H9 (cell line): ENCODE measurements around the gene FIGNL2. TPM values are rescaled to one million over a fixed set of nuclear protein-coding genes. Genes with fewer than 3 reads are reported as not detected.

Experiments
- DNase-seq: peaks from one replicate; pipeline ENCODE4 v3.0.0-alpha.2; 2017
- H2AFZ ChIP-seq: one replicate; pipeline ENCODE4 v1.6.1; 2013; ENCODE audit warnings: mild to moderate bottlenecking, low read length, control low read depth, moderate library complexity
- H2AK5ac ChIP-seq: 2 replicates; pipeline ENCODE4 v1.6.1; 2013; ENCODE audit warnings: low read length, control low read depth, mixed read lengths; ENCODE audit not compliant: insufficient read length
- H2BK120ac ChIP-seq: one replicate; pipeline ENCODE4 v1.6.1; 2013; ENCODE audit warnings: low read depth, mild to moderate bottlenecking, low read length, control low read depth, inconsistent platforms; ENCODE audit not compliant: poor library complexity, severe bottlenecking
- H2BK12ac ChIP-seq: 2 replicates; pipeline ENCODE4 v1.6.1; 2013; ENCODE audit warnings: low read length, control low read depth, mixed read lengths, low read depth; ENCODE audit not compliant: insufficient read length
- H2BK15ac ChIP-seq: 2 replicates; pipeline ENCODE4 v1.6.1; 2013; ENCODE audit warnings: low read depth, low read length, control low read depth
- H2BK20ac ChIP-seq: one replicate; pipeline ENCODE4 v1.6.1; 2013; ENCODE audit warnings: low read depth, mild to moderate bottlenecking, low read length, control low read depth, inconsistent platforms; ENCODE audit not compliant: poor library complexity, severe bottlenecking
- H2BK5ac ChIP-seq: 2 replicates; pipeline ENCODE4 v1.6.1; 2013; ENCODE audit warnings: low read length, control low read depth, mixed read lengths; ENCODE audit not compliant: insufficient read length
- H3K14ac ChIP-seq: 2 replicates; pipeline ENCODE4 v1.6.1; 2013; ENCODE audit warnings: low read length, control low read depth; ENCODE audit not compliant: insufficient read depth
- H3K18ac ChIP-seq: 2 replicates; pipeline ENCODE4 v1.6.1; 2013; ENCODE audit warnings: low read depth, mild to moderate bottlenecking, mixed read lengths, low read length, control low read depth; ENCODE audit not compliant: insufficient read length
- H3K23ac ChIP-seq: 2 replicates; pipeline ENCODE4 v1.6.1; 2013; ENCODE audit warnings: low read length, control low read depth, mixed read lengths, low read depth; ENCODE audit not compliant: insufficient read length
- H3K23me2 ChIP-seq: 2 replicates; pipeline ENCODE4 v1.6.1; 2013; ENCODE audit warnings: low read depth, mild to moderate bottlenecking, mixed read lengths, low read length, control low read depth; ENCODE audit not compliant: insufficient read length, poor library complexity, severe bottlenecking
- H3K27ac ChIP-seq: 2 replicates; pipeline ENCODE4 v1.5.1; 2013; ENCODE audit warnings: low read length, control low read depth, mixed read lengths, low read depth; ENCODE audit not compliant: insufficient read length
- H3K27me3 ChIP-seq: 2 replicates; pipeline ENCODE4 v1.6.1; 2013; ENCODE audit warnings: low read length, control low read depth, inconsistent platforms; ENCODE audit not compliant: insufficient read depth
- H3K4ac ChIP-seq: 2 replicates; pipeline ENCODE4 v1.6.1; 2013; ENCODE audit warnings: low read depth, mild to moderate bottlenecking, control low read depth, inconsistent platforms, low read length, moderate library complexity
- H3K4me1 ChIP-seq: 2 replicates; pipeline ENCODE4 v1.6.1; 2013; ENCODE audit warnings: low read length, control low read depth, inconsistent platforms; ENCODE audit not compliant: insufficient read depth
- H3K4me2 ChIP-seq: 2 replicates; pipeline ENCODE4 v1.6.1; 2013; ENCODE audit warnings: low read length, control low read depth, mixed read lengths; ENCODE audit not compliant: insufficient read length, insufficient read depth
- H3K56ac ChIP-seq: 2 replicates; pipeline ENCODE4 v1.6.1; 2013; ENCODE audit warnings: low read depth, mild to moderate bottlenecking, mixed read lengths, low read length, control low read depth; ENCODE audit not compliant: insufficient read length
- H3K79me1 ChIP-seq: 2 replicates; pipeline ENCODE4 v1.6.1; 2013; ENCODE audit warnings: low read depth, mild to moderate bottlenecking, moderate library complexity, low read length, control low read depth, inconsistent platforms; ENCODE audit not compliant: insufficient read depth, poor library complexity, severe bottlenecking
- H3K79me2 ChIP-seq: 2 replicates; pipeline ENCODE4 v1.6.1; 2013; ENCODE audit warnings: low read length, control low read depth, inconsistent platforms; ENCODE audit not compliant: insufficient read depth
- H3K9ac ChIP-seq: 2 replicates; pipeline ENCODE4 v1.6.1; 2013; ENCODE audit warnings: low read length, control low read depth, mixed read lengths; ENCODE audit not compliant: insufficient read length; ENCODE audit errors: extremely low read depth
- H3K9me3 ChIP-seq: one replicate; pipeline ENCODE4 v1.6.1; 2013; ENCODE audit warnings: low read depth, low read length, inconsistent platforms; ENCODE audit not compliant: control insufficient read depth
- H3T11ph ChIP-seq: one replicate; pipeline ENCODE4 v1.6.1; 2013; ENCODE audit warnings: mild to moderate bottlenecking, low read length, control low read depth, inconsistent platforms
- H4K20me1 ChIP-seq: one replicate; pipeline ENCODE4 v1.6.1; 2013; ENCODE audit not compliant: control insufficient read depth, insufficient read length, insufficient read depth
- H4K5ac ChIP-seq: 2 replicates; pipeline ENCODE4 v1.6.1; 2013; ENCODE audit warnings: low read depth, mild to moderate bottlenecking, mixed read lengths, low read length, control low read depth; ENCODE audit not compliant: insufficient read length
- H4K8ac ChIP-seq: replicated peaks from 2 replicates; pipeline ENCODE4 v1.6.1; 2013; ENCODE audit warnings: low read length, control low read depth, mixed read lengths, low read depth; ENCODE audit not compliant: insufficient read length
- H4K91ac ChIP-seq: 2 replicates; pipeline ENCODE4 v1.6.1; 2013; ENCODE audit warnings: low read depth, mild to moderate bottlenecking, moderate library complexity, mixed read lengths, low read length, control low read depth; ENCODE audit not compliant: insufficient read length
- H3K27ac Mint-ChIP-seq, 3 experiments: 2 replicates in 2 of 3; 3 replicates in 1 of 3; pipeline ENCODE4 v1.8.0; 2020 to 2021; ENCODE audit warnings: mixed read lengths in 3 of 3, mild to moderate bottlenecking in 1 of 3, moderate library complexity in 1 of 3
- H3K27me3 Mint-ChIP-seq: 2 replicates; pipeline ENCODE4 v1.8.0; 2021; ENCODE audit warnings: low read depth, mild to moderate bottlenecking, moderate library complexity, mixed read lengths
- H3K36me3 Mint-ChIP-seq, 3 experiments: 2 replicates in 2 of 3; 3 replicates in 1 of 3; pipeline ENCODE4 v1.8.0; 2020 to 2021; ENCODE audit warnings: low read depth in 3 of 3, mixed read lengths in 3 of 3; ENCODE audit not compliant: insufficient read depth in 1 of 3
- H3K4me1 Mint-ChIP-seq, 2 experiments: 2 replicates each; pipeline ENCODE4 v1.8.0; 2020; ENCODE audit warnings: mixed read lengths in 2 of 2
- H3K4me3 Mint-ChIP-seq, 2 experiments: 2 replicates in 1 of 2; 3 replicates in 1 of 2; pipeline ENCODE4 v1.8.0; 2020 to 2021; ENCODE audit warnings: mild to moderate bottlenecking in 2 of 2, mixed read lengths in 2 of 2, moderate library complexity in 1 of 2
- H3K9me3 Mint-ChIP-seq, 2 experiments: 2 replicates in 1 of 2; 3 replicates in 1 of 2; pipeline ENCODE4 v1.8.0; 2020; ENCODE audit warnings: mild to moderate bottlenecking in 2 of 2, mixed read lengths in 2 of 2, moderate library complexity in 1 of 2
- WGBS: extraction: QIAGEN DNeasy Blood & Tissue Kit; methylation state at CpG from one replicate; pipeline ENCODE4 v1.1.7; 2013; ENCODE audit warnings: missing lambda C conversion rate, low lambda C conversion rate, mixed read lengths; ENCODE audit not compliant: insufficient read length; ENCODE audit errors: extremely low coverage; 5-methylcytosine and 5-hydroxymethylcytosine counted together
- total RNA-seq: library from RNA; stranded (reverse); gene quantifications from 2 replicates; pipeline ENCODE4 v1.2.1, GENCODE V29; 2021
- TF ChIP-seq, protein P1 (sequence below): fragments of 200-600 bp; sonication (generic); conservative IDR thresholded peaks from 3 replicates; pipeline ENCODE4 v1.8.0; 2021; ENCODE audit warnings: antibody characterized with exemption, mild to moderate bottlenecking

The FIGNL2 gene
- total RNA-seq, 1 experiment from 2014 or later, result 19.7 TPM

DNA sequence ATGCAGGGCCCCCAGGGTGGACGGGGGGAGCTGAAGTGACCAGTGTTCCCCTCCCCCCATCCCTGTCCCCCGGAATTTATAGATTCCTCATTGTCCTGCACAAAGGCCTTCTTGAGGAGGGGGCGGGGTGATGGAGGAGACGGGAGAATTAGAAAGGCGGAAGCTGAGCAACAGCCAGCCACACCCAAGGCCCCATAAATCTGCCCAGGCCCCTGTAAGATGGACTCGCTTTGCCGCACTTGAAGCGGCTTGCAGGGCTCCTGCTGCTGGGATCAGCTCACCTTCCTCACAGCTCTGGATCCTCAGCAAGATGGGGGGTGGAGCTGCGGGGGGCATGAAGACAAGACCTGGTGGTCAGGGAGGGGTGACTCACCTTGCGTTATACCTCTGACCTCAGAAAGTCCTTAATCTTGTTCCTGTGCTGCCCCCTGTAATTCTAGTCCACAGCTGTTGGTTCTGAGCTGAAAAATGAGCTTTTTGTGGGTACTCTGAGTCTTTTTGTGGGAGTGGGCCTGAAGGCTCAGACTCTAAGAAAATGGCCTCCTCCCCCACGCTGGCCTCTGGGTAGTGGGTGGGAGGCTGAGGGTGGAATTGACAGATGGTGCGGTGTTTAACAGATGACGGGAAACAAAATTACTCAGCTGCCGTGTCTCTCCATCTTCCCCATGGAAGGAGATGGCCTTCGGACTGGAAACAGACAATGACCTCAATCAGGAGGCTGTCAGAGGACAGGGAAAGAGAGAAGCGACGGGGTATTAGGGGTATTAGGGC lies 23.6 kb upstream of the FIGNL2 start:
- H3K4me1 ChIP-seq, result no peaks in the 10 kb centered on the region
- H3K79me2 ChIP-seq, result no peaks in the 10 kb centered on the region
- no peak overlapping the region for H4K8ac ChIP-seq
- no peak overlapping the region for H3K4ac ChIP-seq
- no peak overlapping the region for H2BK20ac ChIP-seq
- no peak overlapping the region for H3K4me3 Mint-ChIP-seq
- H3K4me2 ChIP-seq, result no peak overlapping the region
- H3K9me3 Mint-ChIP-seq, result no peaks in the 10 kb centered on the region; a peak in 1 of 5 replicates
- H3K79me1 ChIP-seq, result no peaks in the 10 kb centered on the region
- no peak overlapping the region for H2BK5ac ChIP-seq
- H3K27me3 ChIP-seq, result peaks cover 11% of the 10 kb centered on the region; the same call in 1 of the 2 replicates
- no peak overlapping the region for H2AFZ ChIP-seq
- H4K5ac ChIP-seq, result no peak overlapping the region
- no peak overlapping the region for H3T11ph ChIP-seq
- peak overlapping the region; percentile 30 for H3K18ac ChIP-seq
- no peak overlapping the region; a peak in 1 of 7 replicates for H3K27ac Mint-ChIP-seq
- TF ChIP-seq, protein P1, sequence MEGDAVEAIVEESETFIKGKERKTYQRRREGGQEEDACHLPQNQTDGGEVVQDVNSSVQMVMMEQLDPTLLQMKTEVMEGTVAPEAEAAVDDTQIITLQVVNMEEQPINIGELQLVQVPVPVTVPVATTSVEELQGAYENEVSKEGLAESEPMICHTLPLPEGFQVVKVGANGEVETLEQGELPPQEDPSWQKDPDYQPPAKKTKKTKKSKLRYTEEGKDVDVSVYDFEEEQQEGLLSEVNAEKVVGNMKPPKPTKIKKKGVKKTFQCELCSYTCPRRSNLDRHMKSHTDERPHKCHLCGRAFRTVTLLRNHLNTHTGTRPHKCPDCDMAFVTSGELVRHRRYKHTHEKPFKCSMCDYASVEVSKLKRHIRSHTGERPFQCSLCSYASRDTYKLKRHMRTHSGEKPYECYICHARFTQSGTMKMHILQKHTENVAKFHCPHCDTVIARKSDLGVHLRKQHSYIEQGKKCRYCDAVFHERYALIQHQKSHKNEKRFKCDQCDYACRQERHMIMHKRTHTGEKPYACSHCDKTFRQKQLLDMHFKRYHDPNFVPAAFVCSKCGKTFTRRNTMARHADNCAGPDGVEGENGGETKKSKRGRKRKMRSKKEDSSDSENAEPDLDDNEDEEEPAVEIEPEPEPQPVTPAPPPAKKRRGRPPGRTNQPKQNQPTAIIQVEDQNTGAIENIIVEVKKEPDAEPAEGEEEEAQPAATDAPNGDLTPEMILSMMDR, result no peak
- H2BK15ac ChIP-seq, result no peak overlapping the region
- H3K36me3 Mint-ChIP-seq, result no peaks in the 10 kb centered on the region; a peak in 1 of 7 replicates
- WGBS, result no CpG with 5 or more reads among the region's 17 CpGs
- H2AK5ac ChIP-seq, result no peak overlapping the region
- no peak overlapping the region for H2BK120ac ChIP-seq
- H3K9me3 ChIP-seq, result no peaks in the 10 kb centered on the region
- H3K23me2 ChIP-seq, result peaks cover 14% of the 10 kb centered on the region
- no peak overlapping the region for H3K9ac ChIP-seq
- no peak overlapping the region; the same call in 1 of the 2 replicates for H3K14ac ChIP-seq
- H3K27ac ChIP-seq, result no peak overlapping the region
- H3K23ac ChIP-seq, result no peak overlapping the region
- peaks cover 50 to 67% of the 10 kb centered on the region in 2 experiments for H3K4me1 Mint-ChIP-seq
- no peak overlapping the region for H4K91ac ChIP-seq
- H2BK12ac ChIP-seq, result no peak overlapping the region
- H3K56ac ChIP-seq, result no peak overlapping the region
- no peak for DNase-seq
- no peaks in the 10 kb centered on the region for H4K20me1 ChIP-seq
- H3K27me3 Mint-ChIP-seq, result peaks cover 50% of the 10 kb centered on the region
